Left cardiac atrium (tissue), 4 donors: Measurements from ENCODE around the gene TOMM70. TPM values are rescaled to one million over a fixed set of nuclear protein-coding genes. Genes with fewer than 3 reads are reported as not detected.

Source experiments
- ATAC-seq, 2 donors: fragments of 200-7000 bp; cut with Tn5 transposase; one replicate each; pipeline ENCODE4 v1.9.1; 2020; ENCODE audit warnings: mild to moderate bottlenecking in 2 of 2, moderate library complexity in 2 of 2
- DNase-seq: peaks from one replicate; pipeline ENCODE4 v3.0.0-alpha.2; 2020
- intact Hi-C, 2 donors: fragments of 100-400 bp; cut with DNase I; formaldehyde crosslinking; loops; one replicate each; pipeline versions ENCODE4 v1.14.1 to v1.15.1; 2022 to 2023
- total RNA-seq, 2 donors: library from RNA; stranded (reverse); fragmentation: NEBNext Ultra II Directional; extraction: Animal tissue kit (Norgen Biotek cat#: 25700); gene quantifications; one replicate each; pipeline ENCODE4 v1.2.1, GENCODE V29; 2021
- donor health status: DM: no; HTN: yes; CAD: no.
- donor health status: DM: no; HTN: yes; CAD: no; lungs with severe emphysema.
- donor health status: DM: yes; HTN: yes; CAD: no.
- donor health status: Dilated cardiomyopathy.

The TOMM70 gene
- total RNA-seq, 2 donors from 2014 or later: 50.0 to 53.4 TPM

- no peak for DNase-seq
- intact Hi-C loops: no loop called here
- ATAC-seq: no peak
These were observed 12.7 kb upstream of the TOMM70 start for GRCh38 chr3:100413613-100414012.

GRCh38 chr3:100412912-100413590 is 12.2 kb upstream of the TOMM70 start:
- DNase-seq: no peak
- intact Hi-C loops: no loop called here
- ATAC-seq: no peak

- no peak for DNase-seq
- ATAC-seq: no peak
- intact Hi-C loops: no loop called here
These were observed 10.4 kb upstream of the TOMM70 start for GRCh38 chr3:100411091-100411982.

GRCh38 chr3:100407977-100408532 is 7.2 kb upstream of the TOMM70 start:
- intact Hi-C loops: no loop called here
- no peak for DNase-seq

GRCh38 chr3:100407164-100407563 is 6.3 kb upstream of the TOMM70 start:
- intact Hi-C loops: no loop called here
- DNase-seq: no peak
- ATAC-seq: no peak

More at GRCh38 chr3:100407977-100408532, 7.2 kb upstream of the TOMM70 start:
- no peak for ATAC-seq

GRCh38 chr3:100404250-100404548 is 3.3 kb upstream of the TOMM70 start:
- intact Hi-C loops: loop anchor here in 1 of 2 donors (5.0 kb wide), 1 partner anchor 88 kb away; the partner anchor contains the start of gene TMEM45A
- ATAC-seq: no peak
- DNase-seq: no peak

- DNase-seq (no peak), ATAC-seq (no peak)
- intact Hi-C loops: loop anchor here in 1 of 2 donors (5.0 kb wide), 1 partner anchor 89 kb away; the partner anchor contains the start of gene TMEM45A
These were observed 2.7 kb upstream of the TOMM70 start for GRCh38 chr3:100403362-100404249.

- intact Hi-C loops: loop anchor here in 1 of 2 donors (5.0 kb wide), 1 partner anchor 89 kb away; the partner anchor contains the start of gene TMEM45A
- DNase-seq (no peak), ATAC-seq (no peak)
These were observed 2.0 kb upstream of the TOMM70 start for GRCh38 chr3:100402891-100403290.

- intact Hi-C loops: loop anchor here in 1 of 2 donors (5.0 kb wide), 1 partner anchor 90 kb away; the partner anchor contains the start of gene TMEM45A
- no peak for DNase-seq
- ATAC-seq: no peak
These were observed 1.4 kb upstream of the TOMM70 start for GRCh38 chr3:100402256-100402655.

GRCh38 chr3:100401674-100402041 is 769 bp upstream of the TOMM70 start:
- DNase-seq (peak; percentile 50), ATAC-seq (peak; percentile 7 to 31)
- intact Hi-C loops: loop anchor here in 1 of 2 donors (5.0 kb wide), 1 partner anchor 91 kb away; the partner anchor contains the start of gene TMEM45A

- intact Hi-C loops: loop anchor here in 1 of 2 donors (5.0 kb wide), 1 partner anchor 92 kb away; the partner anchor contains the start of gene TMEM45A
- ATAC-seq (peak; percentile 8 to 11), DNase-seq (peak; percentile 39)
These were observed 490 bp downstream of the TOMM70 start for GRCh38 chr3:100400419-100400779.

GRCh38 chr3:100399341-100400071 is 1.4 kb downstream of the TOMM70 start:
- DNase-seq: no peak

GRCh38 chr3:100396967-100397366 is 3.9 kb downstream of the TOMM70 start:
- no peak for ATAC-seq

More at GRCh38 chr3:100399341-100400071, 1.4 kb downstream of the TOMM70 start:
- no peak for ATAC-seq
- intact Hi-C loops: loop anchor here in 1 of 2 donors (5.0 kb wide), 1 partner anchor 93 kb away; the partner anchor contains the start of gene TMEM45A

GRCh38 chr3:100395679-100396431 is 5.0 kb downstream of the TOMM70 start:
- intact Hi-C loops: no loop called here
- ATAC-seq (no peak), DNase-seq (no peak)

More at GRCh38 chr3:100396967-100397366, 3.9 kb downstream of the TOMM70 start:
- DNase-seq: no peak
- intact Hi-C loops: no loop called here

- no peak for DNase-seq
- intact Hi-C loops: no loop called here
- no peak for ATAC-seq
These were observed 11.9 kb downstream of the TOMM70 start for GRCh38 chr3:100389025-100389424.

- no peak for ATAC-seq
- intact Hi-C loops: no loop called here
- no peak for DNase-seq
These were observed 14.3 kb downstream of the TOMM70 start for GRCh38 chr3:100386437-100387074.
